Body of pancreas (tissue), 4 donors: ENCODE results near the gene RFPL4A.

Experiments used
- POLR2A ChIP-seq, 3 donors: fragments of 450-650 bp; IDR thresholded peaks; one replicate each; pipeline ENCODE4 v1.6.1; 2016; ENCODE audit warnings: antibody characterized with exemption in 3 of 3, mild to moderate bottlenecking in 2 of 3
- TF ChIP-seq, protein P1 (sequence below), 7 experiments: fragments of 450-650 bp in 4 of 7; fragments of 200-600 bp in 3 of 7; sonication (generic) in 3 of 7; IDR thresholded peaks; one replicate each; pipeline ENCODE4 v1.5.1; 2016 to 2019; ENCODE audit warnings: antibody characterized with exemption in 7 of 7

DNA sequence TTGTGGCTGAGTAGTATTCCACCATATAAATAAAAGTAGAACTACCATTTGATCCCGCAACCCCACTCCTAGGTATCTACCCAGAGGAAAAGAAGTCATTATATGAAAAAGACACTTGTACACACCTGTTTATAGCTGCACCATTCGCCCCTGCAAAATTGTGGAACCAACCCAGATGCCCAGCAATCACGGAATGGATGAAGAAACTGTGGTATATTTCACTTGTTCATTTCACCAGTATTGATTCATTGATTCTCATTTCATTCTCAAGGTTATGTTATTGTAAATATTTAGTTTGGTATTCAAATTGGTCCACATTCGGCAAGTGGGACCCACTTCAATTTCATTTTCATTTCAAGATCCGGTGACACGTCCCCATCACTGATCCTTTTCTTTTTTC lies 8.2 kb upstream of the RFPL4A start:
- TF ChIP-seq, protein P1, sequence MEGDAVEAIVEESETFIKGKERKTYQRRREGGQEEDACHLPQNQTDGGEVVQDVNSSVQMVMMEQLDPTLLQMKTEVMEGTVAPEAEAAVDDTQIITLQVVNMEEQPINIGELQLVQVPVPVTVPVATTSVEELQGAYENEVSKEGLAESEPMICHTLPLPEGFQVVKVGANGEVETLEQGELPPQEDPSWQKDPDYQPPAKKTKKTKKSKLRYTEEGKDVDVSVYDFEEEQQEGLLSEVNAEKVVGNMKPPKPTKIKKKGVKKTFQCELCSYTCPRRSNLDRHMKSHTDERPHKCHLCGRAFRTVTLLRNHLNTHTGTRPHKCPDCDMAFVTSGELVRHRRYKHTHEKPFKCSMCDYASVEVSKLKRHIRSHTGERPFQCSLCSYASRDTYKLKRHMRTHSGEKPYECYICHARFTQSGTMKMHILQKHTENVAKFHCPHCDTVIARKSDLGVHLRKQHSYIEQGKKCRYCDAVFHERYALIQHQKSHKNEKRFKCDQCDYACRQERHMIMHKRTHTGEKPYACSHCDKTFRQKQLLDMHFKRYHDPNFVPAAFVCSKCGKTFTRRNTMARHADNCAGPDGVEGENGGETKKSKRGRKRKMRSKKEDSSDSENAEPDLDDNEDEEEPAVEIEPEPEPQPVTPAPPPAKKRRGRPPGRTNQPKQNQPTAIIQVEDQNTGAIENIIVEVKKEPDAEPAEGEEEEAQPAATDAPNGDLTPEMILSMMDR (IDR thresholded peaks at IDR 0.05), result no peak
- no peak for TF ChIP-seq POLR2A (IDR thresholded peaks at IDR 0.05)
